ENCODE data around the gene CST5. TPM values are rescaled to one million over a fixed set of nuclear protein-coding genes. Genes with fewer than 3 reads are reported as not detected.
"Not testable (repeated sequence)": the region's sequence is repeated elsewhere in the genome, so short reads cannot be mapped to it uniquely, and the experiment has no call there.

Gene CST5
- total and polyA plus RNA-seq, 4 donors: 0.37 to 0.65 (median 0.55) TPM; not detected in 1

DNA sequence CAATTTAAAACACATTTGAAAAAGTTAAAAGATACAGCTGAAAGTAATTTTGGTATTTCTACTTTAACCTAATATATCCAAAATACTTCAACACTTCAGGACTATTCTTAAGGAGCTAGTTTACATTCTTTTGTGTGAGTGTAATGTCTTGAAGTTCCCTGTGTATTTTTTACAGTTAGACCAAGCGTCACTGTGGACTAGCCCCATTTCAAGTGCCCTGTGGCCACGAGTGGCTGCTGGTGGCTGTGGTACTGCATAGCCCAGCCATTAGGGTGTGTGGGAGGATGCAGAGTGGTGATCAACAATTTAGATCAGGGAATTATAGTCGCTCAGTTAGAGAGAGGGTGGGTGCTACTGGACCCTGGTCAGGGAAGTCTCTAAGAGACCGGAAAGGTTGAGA is 869 bp upstream of the CST5 start:
- Histone ChIP-seq H3K36me3 (ENCODE audit: control insufficient read depth in 4 of 4, insufficient read depth in 4 of 4, low read length in 4 of 4) (no peaks in the 10 kb centered on the region), H3K4me3 (no peak overlapping the region), H3K9ac (ENCODE audit: insufficient read depth in 1 of 2, low read length in 2 of 2) (no peak overlapping the region), H3K27me3 (ENCODE audit: control insufficient read depth in 3 of 3, insufficient read depth in 3 of 3, low read length in 2 of 3) (no peaks in the 10 kb centered on the region), H3K27ac (ENCODE audit: low read depth in 1 of 2, low read length in 1 of 2) (peak overlapping the region in 1 of 2 donors; percentile 66), H3K9me3 (ENCODE audit: control insufficient read depth in 4 of 4, insufficient read depth in 3 of 4, low read length in 3 of 4) (no peaks in the 10 kb centered on the region), H3K4me1 (ENCODE audit: control insufficient read depth in 5 of 5, insufficient read depth in 5 of 5, low read length in 5 of 5) (peaks cover 0 to 11% (median 6%) of the 10 kb centered on the region in 5 donors)
- 43 to 80% methylated on average over 4 of the region's 4 CpGs for WGBS, 2 donors
- DNase-seq (peak in 2 of 3 donors; percentile 21 to 35), ATAC-seq (ENCODE audit: insufficient read depth, low FRiP score) (peak; percentile 34)
- TF ChIP-seq, protein P1, sequence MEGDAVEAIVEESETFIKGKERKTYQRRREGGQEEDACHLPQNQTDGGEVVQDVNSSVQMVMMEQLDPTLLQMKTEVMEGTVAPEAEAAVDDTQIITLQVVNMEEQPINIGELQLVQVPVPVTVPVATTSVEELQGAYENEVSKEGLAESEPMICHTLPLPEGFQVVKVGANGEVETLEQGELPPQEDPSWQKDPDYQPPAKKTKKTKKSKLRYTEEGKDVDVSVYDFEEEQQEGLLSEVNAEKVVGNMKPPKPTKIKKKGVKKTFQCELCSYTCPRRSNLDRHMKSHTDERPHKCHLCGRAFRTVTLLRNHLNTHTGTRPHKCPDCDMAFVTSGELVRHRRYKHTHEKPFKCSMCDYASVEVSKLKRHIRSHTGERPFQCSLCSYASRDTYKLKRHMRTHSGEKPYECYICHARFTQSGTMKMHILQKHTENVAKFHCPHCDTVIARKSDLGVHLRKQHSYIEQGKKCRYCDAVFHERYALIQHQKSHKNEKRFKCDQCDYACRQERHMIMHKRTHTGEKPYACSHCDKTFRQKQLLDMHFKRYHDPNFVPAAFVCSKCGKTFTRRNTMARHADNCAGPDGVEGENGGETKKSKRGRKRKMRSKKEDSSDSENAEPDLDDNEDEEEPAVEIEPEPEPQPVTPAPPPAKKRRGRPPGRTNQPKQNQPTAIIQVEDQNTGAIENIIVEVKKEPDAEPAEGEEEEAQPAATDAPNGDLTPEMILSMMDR (IDR thresholded peaks at IDR 0.05; ENCODE audit: control extremely low read depth, extremely low read depth): no peak

DNA sequence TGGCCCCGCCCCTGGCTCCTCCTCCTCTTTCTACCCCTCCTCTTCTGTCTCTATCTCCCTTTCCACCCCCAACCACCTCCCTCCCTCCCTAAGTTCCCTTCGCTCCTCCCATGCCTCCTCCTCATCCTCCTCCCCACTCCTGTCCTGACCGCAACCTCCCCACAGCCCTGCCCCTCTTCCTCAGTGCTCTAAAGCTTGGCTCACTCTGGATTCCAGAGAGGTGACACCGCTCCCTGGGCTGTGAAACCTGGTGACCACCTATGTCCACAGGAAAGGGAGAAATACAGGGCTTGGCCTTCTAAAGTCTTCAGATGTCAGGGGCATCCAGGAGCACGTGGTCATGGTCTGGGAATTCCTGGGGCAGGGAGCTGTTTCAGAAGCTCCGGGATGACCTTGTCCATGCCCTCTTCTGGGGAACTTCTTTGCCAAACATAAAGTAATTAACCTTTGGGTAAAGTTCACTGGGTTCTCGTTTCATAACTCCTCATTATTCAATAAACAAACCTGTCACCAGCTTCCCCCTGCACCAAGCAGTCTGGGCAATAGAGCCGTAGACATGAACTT is 345 bp upstream of the CST5 start:
- Histone ChIP-seq H3K4me3 (no peak overlapping the region), H3K27ac (ENCODE audit: low read depth in 1 of 2, low read length in 1 of 2) (no peak overlapping the region), H3K36me3 (ENCODE audit: control insufficient read depth in 4 of 4, insufficient read depth in 4 of 4, low read length in 4 of 4) (no peaks in the 10 kb centered on the region), H3K4me1 (ENCODE audit: control insufficient read depth in 5 of 5, insufficient read depth in 5 of 5, low read length in 5 of 5) (peaks cover 0 to 11% (median 6%) of the 10 kb centered on the region in 5 donors), H3K9ac (ENCODE audit: insufficient read depth in 1 of 2, low read length in 2 of 2) (no peak overlapping the region), H3K27me3 (ENCODE audit: control insufficient read depth in 3 of 3, insufficient read depth in 3 of 3, low read length in 2 of 3) (no peaks in the 10 kb centered on the region), H3K9me3 (ENCODE audit: control insufficient read depth in 4 of 4, insufficient read depth in 3 of 4, low read length in 3 of 4) (no peaks in the 10 kb centered on the region)
- DNase-seq (peak; percentile 3 to 41 (median 17)), ATAC-seq (ENCODE audit: insufficient read depth, low FRiP score) (peak; percentile 45)
- 30 to 51% methylated on average over 8 of the region's 8 CpGs for WGBS, 2 donors
- TF ChIP-seq, protein P1 (IDR thresholded peaks at IDR 0.05; ENCODE audit: control extremely low read depth, extremely low read depth): no peak

DNA sequence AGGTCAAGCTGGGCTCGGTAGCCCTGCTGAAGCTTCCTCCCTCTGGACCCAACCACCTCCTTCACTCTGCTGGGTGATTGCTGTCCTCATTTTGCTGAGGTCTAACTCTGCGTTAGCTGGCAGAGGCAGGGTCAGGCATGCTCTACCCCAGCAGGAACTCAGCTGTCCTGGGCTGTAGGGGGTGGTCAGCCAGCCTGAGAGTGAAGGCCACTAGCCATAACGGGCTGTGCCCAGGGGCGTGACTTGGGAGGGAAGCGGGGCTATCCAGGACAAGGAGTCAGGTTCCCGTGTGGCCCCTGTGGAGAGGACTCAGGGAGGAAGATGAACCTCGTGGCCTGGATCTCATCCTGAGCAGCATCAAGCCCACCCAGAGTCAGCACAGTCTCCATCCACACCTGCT is 761 bp downstream of the CST5 start:
- H3K27me3 ChIP-seq (ENCODE audit: control insufficient read depth in 3 of 3, insufficient read depth in 3 of 3, low read length in 2 of 3): no peaks in the 10 kb centered on the region
- no peaks in the 10 kb centered on the region for H3K36me3 ChIP-seq (ENCODE audit: control insufficient read depth in 4 of 4, insufficient read depth in 4 of 4, low read length in 4 of 4)
- H3K4me3 ChIP-seq: no peak overlapping the region
- DNase-seq (no peak), ATAC-seq (ENCODE audit: insufficient read depth, low FRiP score) (no peak)
- no peak overlapping the region for H3K27ac ChIP-seq (ENCODE audit: low read depth in 1 of 2, low read length in 1 of 2)
- H3K4me1 ChIP-seq (ENCODE audit: control insufficient read depth in 5 of 5, insufficient read depth in 5 of 5, low read length in 5 of 5): peaks cover 0 to 11% (median 6%) of the 10 kb centered on the region in 5 donors
- no peaks in the 10 kb centered on the region for H3K9me3 ChIP-seq (ENCODE audit: control insufficient read depth in 4 of 4, insufficient read depth in 3 of 4, low read length in 3 of 4)
- no peak overlapping the region for H3K9ac ChIP-seq (ENCODE audit: insufficient read depth in 1 of 2, low read length in 2 of 2)
- TF ChIP-seq, protein P1 (IDR thresholded peaks at IDR 0.05; ENCODE audit: control extremely low read depth, extremely low read depth): no peak
- WGBS, 2 donors: 79 to 87% methylated on average over 7 of the region's 7 CpGs

DNA sequence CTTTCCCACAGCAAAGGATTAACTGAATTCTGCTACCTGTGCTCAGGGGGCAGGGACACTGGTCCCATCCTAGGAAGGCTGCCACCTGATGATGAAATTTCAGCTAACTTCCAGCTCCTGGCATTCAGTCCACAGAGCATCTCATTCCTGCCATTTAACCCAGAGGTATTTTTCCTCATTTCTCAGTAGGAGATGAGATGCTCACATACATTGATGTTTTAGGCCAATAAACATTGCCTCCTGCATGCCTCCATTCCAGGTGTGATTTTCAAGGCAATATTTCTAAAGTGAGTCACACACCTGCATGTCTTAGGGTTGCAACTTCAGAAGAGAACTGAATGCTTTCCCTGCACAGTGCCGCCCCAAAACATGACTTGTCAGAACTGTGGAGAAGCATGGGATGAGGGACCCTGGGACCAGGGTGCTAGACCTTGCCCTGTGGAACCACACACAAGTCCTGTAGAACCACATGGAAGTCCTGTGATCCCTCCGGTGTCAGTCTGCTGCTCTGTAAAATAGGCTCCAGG is 1.5 kb downstream of the CST5 start:
- 95 to 97% methylated on average over 1 of the region's 2 CpGs for WGBS, 2 donors
- not testable (repeated sequence) for H3K27ac ChIP-seq (ENCODE audit: low read depth in 1 of 2, low read length in 1 of 2); H3K4me3 ChIP-seq; H3K9me3 ChIP-seq (ENCODE audit: control insufficient read depth in 4 of 4, insufficient read depth in 3 of 4, low read length in 3 of 4); H3K27me3 ChIP-seq (ENCODE audit: control insufficient read depth in 3 of 3, insufficient read depth in 3 of 3, low read length in 2 of 3); DNase-seq; H3K36me3 ChIP-seq (ENCODE audit: control insufficient read depth in 4 of 4, insufficient read depth in 4 of 4, low read length in 4 of 4); H3K9ac ChIP-seq (ENCODE audit: insufficient read depth in 1 of 2, low read length in 2 of 2); ATAC-seq (ENCODE audit: insufficient read depth, low FRiP score)
- peaks cover 0 to 11% (median 6%) of the 10 kb centered on the region in 5 donors for H3K4me1 ChIP-seq (ENCODE audit: control insufficient read depth in 5 of 5, insufficient read depth in 5 of 5, low read length in 5 of 5)
